NCI-H1930 (cell line): ENCODE results near the gene WNT7A.
"Not testable (repeated sequence)": the region's sequence is repeated elsewhere in the genome, so short reads cannot be mapped to it uniquely, and the experiment has no call there.

Experiments used
- DNase-seq, 2 experiments: peaks; one replicate each; lab custom pipeline; 2025; lab: John Stamatoyannopoulos, UW

WNT7A gene

GRCh38 chr3:13879946-13880810 lies at the start of gene WNT7A:
WNT7A (minus strand) TSS chr3:13880071; CDS start chr3:13879816, 255 bp downstream.
- peak in 1 of 2 experiments; percentile 31 for DNase-seq

GRCh38 chr3:13928741-13929140 lies 48.9 kb upstream of the WNT7A start:
- DNase-seq = not testable (repeated sequence)

- DNase-seq = no peak
These were observed 47.4 kb upstream of the WNT7A start for GRCh38 chr3:13927295-13927694.

GRCh38 chr3:13916375-13916774 lies 36.5 kb upstream of the WNT7A start:
- no peak for DNase-seq

- no peak for DNase-seq
These were observed 22.9 kb upstream of the WNT7A start for GRCh38 chr3:13902648-13903238.

GRCh38 chr3:13901935-13902584 lies 22.2 kb upstream of the WNT7A start:
- no peak for DNase-seq

- DNase-seq = no peak
These were observed 18.5 kb upstream of the WNT7A start for GRCh38 chr3:13898346-13898745.

GRCh38 chr3:13896473-13897154 lies 16.7 kb upstream of the WNT7A start:
- peak; percentile 18 to 45 for DNase-seq

- DNase-seq = peak; percentile 60 to 71
These were observed 15.6 kb upstream of the WNT7A start for GRCh38 chr3:13895155-13896105.

GRCh38 chr3:13894807-13895154 lies 14.9 kb upstream of the WNT7A start:
- DNase-seq = no peak

GRCh38 chr3:13894096-13894806 lies 14.4 kb upstream of the WNT7A start:
- DNase-seq = no peak

- no peak for DNase-seq
These were observed 12.4 kb upstream of the WNT7A start for GRCh38 chr3:13892304-13892703.

GRCh38 chr3:13891492-13892073 lies 11.7 kb upstream of the WNT7A start:
- DNase-seq = peak in 1 of 2 experiments; percentile 10

- DNase-seq = no peak
These were observed 11.1 kb upstream of the WNT7A start for GRCh38 chr3:13891017-13891392.

- no peak for DNase-seq
These were observed 10.6 kb upstream of the WNT7A start for GRCh38 chr3:13890377-13891016.

GRCh38 chr3:13888576-13888975 lies 8.7 kb upstream of the WNT7A start:
- DNase-seq = no peak

GRCh38 chr3:13887495-13888300 lies 7.8 kb upstream of the WNT7A start:
- DNase-seq = no peak

GRCh38 chr3:13886593-13887129 lies 6.8 kb upstream of the WNT7A start:
- no peak for DNase-seq

GRCh38 chr3:13885704-13886010 lies 5.8 kb upstream of the WNT7A start:
- DNase-seq = no peak
